GM19238 (cell line): ENCODE results near the gene MOB3B.

Source experiments
- DNase-seq: peaks from one replicate; pipeline ENCODE4 v3.0.0; 2011; ENCODE audit warnings: low spot score; ENCODE audit not compliant: insufficient read length

The MOB3B gene

DNA sequence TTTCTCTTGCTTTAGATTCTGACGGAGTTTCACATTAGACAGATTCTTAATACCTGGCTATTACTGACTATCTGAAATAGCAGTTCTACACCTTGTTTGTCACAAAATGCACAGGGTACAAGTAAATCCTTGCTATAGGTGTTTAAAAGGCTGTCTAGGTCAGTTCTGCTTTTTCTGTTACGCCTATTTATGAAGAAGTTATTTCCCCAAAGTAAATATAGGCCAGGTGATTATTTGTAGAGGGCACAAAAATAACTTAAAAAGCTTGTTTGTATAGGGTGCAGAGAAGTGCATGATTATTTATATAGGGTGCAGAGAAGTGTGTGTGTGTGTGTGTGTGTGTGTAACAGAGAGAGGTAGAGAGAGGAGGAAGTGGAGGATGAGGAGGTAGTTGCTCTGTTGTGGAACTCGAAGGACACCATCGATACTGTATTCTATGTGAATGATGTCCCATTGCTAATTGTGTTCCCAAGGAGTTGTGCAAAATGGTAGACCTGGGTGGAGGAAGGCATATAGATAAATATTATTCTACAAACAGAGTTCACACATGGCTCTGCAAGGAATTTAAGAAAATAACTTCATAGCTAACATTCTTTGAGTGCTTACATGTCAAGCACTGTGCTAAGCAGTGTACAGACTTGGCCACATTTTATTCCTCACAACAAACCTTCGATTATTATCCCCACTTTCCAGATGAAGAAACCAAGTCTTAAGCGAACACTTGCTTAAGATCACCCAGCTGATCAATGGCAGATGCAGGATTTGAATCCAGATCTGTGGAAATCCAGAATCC, 136.4 kb downstream of the MOB3B start:
- DNase-seq: no peak

DNA sequence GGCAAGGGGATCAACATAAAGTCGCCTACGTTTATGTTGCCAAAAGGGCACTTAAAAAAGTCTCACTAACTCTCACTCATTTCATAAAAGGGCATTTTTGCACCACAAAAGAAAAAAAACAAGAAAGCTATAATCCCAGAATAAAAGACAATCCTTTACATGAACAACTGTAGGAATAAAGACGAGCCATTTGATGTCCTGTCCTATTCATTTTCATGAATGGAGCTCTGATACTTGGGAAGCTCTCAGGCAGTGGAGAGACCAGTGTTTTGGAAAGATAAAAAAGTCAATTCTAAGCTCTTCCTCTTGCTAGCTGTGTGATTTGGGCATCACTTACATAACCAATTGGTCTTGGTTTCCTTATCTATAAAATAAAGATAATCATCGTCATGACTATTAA, 137.2 kb downstream of the MOB3B start:
- DNase-seq: no peak

DNA sequence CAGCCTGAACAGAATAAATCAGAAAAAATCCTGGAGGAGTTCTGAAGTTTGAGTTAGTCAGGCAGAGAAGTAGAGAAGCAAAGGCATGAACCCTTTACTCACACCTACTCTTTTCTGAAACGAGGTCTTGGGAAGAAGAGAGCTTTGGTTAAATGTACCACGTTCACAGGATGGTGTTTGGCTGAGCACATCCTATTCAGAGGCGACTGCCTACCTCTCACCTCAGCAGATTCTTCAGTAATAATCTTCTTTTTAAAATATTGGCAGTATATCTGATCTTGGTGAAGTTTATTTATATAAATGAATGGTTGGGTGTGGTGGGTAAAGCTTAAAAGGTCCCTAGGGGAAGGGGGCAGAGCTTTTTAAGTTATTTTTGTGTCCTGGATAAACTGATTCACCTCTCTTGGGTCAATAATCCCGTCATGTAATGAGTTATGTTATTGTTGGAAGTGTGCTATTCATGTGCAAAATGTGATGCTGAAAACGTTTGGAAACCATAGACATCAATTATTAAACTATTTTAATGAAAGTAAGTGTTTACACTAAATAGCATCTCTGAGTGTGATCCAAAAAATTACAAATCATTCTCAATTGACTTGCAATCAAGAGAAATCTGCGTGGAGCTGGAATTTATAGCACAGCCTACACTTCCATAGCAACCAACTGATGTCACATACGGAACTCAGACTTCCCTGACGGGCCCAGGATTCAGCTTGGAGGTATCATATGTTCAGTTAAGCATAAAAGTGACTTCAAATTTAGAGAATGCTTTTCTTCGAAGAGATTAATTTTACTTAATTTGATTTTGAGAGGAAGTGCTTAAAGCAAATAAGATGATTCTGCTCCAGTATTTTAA, 138.3 kb downstream of the MOB3B start:
- no peak for DNase-seq

DNA sequence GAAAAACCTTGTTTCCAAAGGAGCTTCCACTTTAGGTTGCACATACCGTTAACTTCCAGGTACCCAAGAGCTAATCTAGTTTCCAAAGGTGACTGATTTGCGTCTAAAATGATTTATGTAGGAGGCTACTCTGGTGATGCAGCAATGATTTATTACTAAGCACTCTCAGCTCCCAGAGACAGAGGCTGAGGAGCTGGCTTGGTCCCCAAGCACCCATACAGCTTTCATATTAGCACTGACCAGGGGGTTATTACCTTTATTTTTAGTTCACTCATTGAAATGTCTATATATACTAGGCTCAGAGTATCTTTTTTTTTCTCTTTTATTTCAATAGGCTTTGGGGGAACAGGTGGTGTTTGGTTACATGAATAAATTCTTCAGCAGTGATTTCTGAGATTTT, 141.5 kb downstream of the MOB3B start:
- DNase-seq: no peak

DNA sequence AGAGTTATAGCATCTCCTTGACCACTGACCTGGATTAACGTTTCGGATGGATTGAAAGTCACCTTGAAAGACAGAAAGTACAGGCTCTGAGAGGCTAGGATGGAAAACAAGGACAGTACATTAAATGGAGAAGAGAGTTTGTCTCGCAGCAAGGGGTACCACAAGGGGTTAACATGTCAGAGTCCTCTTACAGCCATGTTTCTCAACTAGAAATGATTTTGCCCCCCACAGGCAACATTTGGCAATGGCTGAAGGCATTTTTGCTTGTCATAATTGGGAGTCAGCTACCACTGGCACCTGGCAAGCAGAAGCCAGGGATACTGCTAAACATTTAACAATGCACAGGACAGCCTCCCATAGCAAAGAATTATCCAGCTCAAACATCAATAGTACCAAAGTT, 141.9 kb downstream of the MOB3B start:
- DNase-seq: no peak

DNA sequence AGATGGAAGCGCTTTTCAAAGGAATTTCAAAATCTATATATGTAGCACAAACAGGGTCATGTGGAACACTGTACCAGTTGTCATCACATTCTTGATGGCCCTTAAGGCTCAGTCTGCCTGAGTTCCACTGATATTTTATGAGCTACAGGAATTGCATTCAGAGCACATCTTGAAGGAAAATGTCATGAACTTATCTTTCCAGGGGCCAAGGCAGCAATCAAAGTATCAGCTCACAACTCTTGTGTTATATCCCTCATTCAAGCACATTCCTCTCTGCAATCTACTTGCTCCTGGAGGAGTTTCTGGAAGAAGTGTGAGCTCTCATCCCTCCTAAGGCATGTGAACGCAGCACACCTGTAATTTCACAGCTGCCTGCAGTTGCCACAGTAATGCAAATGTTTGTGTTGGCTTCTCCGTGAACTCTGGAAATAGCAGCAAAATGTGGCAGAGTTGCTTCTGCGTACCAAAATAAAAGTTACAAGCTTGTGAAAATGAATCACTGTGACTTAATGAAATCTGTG, 143.0 kb downstream of the MOB3B start:
- DNase-seq: no peak

DNA sequence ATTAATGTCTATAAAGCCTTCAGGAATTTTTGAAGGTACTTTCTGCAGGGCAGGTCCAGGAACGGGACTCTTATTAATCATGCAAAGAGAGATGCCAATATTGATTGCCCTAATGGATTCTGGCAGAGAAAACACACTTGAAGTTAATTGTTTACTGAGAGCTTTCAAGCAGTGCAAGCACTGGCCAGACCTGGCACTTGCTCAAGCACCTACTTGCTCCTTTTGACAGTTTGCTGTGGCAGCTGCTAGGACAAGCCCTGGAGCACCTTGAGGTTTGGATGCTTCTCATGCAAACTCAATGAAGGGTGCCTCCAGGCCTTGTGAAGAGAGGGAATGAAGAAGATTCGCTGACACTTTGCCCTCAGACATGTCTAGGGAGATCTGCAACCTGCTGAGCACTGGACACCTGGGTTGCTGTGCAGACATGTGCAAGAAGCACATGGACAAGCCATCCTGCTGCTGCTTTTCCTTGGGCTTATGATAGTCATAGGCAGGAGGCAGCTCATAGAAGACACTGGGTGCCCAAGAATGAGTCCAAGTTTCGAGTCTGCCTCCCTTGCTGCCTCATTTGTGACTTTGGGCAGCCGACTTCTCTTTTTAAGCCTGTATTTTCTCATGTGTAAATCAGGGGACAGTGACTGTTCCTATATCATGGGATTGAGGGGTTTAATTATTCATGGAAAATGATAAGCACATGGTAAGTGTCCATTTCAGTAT, 143.8 kb downstream of the MOB3B start:
- no peak for DNase-seq

DNA sequence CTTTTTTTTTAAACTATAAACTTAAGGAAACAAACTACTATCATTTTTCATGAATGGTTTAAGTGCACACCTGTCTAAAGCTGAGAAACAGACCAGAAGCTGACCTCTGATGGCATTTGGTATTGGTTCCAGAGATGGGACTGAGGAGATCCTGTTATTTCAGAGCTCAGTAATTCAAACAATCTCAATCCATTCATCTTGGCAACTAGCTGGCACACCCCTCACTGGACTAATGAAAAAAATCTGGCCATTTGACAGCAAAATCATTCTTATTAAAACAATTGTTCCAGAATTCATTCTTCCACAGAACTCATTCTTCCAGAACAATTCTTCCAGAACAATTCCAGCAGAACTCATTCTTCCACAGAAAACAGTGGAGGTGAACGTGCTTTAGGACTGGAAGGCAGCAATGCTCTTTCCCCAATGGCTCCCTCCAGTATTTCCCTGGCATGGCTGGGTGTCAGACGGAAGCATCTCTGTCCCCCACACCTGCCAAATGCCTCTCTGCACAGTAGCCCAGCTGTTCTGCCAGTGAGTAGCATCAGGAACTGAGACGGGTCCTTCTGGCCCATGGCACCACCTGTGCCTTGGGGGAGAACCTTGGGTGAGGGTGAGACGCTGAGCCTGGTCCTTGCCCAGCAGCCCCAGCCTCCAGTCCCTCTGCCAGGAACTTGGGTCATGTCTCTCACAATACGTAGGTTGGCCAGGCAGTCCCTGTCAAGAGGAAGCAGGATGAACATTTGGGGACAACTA, 145.2 kb downstream of the MOB3B start:
- no peak for DNase-seq

DNA sequence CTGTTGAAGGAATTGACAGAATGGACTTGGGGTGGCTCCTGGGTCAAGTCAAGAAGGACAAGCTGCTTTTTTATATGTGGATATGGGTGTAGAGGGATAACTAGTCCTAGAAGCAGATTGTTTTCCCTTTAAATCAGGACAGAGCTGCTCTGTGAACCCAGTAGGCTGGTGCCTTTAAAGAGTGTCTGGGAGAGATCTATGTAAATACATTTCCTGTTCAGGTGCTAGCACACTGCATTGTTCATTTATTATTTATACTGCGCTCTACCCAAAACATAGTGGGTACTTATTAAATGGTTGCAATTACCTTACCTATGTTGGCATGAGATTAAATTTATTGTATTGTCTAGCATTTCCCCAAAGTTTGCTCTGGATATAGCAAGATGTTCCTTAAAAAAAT, 146.1 kb downstream of the MOB3B start:
- DNase-seq: no peak

DNA sequence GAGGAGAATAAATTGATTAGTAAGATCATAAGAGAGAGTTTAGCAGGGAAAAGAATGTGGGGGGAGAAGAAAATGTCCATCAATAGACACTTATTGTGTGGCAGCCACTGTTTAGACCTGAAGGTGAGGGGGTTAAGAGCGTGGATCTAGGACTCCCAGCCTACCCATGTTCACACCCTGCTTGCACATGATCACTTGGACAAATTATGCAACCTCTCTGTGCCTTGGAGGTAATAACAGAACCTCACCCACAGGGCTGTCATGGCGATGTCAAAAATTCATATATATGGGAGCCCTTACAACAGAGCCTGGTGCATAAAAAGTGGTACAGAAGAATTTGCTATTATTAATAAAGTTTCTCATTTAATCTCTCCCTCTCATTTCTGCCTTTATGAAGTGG, 146.6 kb downstream of the MOB3B start:
- DNase-seq: no peak

DNA sequence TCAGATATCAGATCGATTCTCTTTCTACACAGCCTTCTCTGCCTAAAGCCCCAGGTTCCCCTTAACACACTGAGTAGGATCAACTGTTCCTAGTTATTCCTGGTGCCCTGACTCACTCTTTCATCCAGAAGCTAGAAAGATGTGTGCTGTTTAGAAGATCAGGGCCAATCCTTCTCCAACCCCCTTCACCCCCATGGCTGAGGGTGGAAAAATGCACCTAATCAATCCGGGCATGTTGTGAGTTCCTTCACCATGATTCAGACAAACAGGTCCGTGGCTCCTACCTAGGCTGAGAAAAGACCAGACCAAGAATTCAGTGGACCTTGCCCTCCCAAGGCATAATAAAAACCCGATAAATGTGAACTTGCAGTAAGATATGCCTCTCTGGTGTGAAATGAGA, 147.3 kb downstream of the MOB3B start:
- DNase-seq: no peak

DNA sequence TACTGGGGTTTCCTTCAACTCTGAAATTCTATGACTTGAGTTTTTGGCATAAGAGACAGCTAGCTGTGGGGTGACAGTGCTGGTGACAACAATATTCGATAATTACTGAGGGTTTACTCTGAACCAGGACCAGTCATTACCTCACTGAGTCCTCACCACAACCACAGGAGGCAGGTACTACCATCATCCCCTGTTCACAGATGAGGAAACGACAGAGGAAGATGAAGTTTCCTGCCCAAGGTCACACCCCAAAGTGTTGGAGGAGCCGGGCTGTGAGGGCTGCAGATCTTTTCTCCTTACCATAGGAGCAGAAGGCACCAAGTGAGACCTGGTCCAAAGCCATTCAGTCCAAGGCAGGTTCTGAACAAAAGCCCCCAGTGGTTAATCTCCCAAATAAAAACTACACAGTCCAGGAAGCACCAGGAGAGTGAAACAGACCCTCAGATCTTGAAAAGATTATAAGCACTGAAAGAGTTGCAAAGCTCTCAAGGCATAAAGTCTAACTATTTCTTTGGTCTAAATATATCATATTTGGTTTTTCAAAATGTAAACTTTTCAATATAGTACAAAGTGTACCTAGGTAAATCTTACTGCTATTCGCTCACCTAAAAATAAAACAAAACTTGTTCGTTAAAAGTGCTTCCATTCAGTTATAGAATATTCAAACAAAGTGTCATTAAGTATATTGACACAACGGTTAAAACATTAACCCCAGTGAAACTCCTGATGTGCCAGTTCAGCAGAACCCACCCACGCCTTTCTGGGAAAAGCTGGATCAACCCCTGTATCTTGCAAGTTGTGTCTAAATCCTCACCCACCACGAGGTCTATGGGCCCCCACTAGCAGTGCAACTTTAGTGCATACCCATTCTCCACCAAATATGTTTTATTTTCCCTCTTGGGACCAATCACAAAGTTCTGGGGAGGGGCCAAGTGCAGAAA, 150.0 kb downstream of the MOB3B start:
- peak; percentile 17 for DNase-seq

DNA sequence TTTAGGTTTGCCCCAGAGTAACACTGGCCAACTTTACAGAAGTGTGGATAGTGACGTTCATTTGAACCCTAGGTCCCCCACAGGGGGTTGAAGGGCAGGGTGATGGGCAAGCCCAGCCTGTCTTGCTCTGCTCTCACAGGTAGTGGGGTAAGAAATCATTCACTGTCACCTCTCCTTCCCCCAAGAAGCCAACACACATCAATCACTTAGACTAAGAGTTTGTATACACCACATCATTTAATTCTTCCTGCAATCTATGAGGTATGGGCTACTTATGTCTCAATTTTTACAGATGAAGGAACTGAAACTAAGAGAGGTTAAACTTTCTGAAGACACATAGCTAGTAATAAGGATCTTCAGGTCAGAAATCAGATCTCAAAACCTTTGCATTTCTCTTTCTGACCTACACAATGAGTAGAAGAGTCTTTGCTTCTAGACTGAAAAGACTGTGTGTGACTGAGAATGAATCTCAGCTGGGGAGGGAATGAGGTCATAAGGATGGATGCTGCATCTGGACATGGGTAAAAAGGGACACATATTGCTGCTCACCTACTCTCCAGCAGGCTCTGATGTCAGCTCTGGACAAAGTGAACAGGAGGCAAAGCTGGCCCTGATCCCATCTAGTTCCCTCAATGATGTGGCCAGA, 151.7 kb downstream of the MOB3B start:
- no peak for DNase-seq

DNA sequence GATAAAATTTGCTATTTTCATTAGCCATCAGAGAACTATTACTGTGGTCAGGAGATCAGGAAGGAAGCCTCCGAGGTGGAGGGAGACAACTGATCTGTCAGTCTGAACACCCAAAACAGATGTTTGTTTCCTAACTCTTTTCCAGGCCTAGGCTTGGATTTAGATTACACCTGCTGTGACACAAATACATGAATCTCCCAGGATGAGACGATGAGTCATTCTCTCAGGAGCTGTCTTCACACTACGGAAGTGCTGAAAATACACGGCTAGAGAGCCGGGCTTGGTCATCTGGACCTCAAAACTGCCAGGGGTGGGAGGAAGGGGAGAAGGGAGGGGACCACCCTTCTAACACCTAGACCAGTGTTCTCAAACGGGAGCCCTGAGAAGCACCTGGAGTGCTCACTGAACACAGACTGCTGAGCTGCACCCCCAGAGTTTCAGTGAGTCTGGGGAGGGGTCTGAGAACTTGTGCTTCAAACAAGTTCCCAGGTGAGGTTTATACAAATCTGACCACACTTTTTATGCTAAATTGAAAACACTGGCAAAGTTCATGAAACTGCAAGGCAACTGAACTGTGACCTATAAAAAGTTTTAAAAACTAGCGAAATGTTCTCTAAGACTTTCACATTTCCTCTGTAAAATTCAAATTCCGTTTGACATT, 152.3 kb downstream of the MOB3B start:
- DNase-seq: no peak

DNA sequence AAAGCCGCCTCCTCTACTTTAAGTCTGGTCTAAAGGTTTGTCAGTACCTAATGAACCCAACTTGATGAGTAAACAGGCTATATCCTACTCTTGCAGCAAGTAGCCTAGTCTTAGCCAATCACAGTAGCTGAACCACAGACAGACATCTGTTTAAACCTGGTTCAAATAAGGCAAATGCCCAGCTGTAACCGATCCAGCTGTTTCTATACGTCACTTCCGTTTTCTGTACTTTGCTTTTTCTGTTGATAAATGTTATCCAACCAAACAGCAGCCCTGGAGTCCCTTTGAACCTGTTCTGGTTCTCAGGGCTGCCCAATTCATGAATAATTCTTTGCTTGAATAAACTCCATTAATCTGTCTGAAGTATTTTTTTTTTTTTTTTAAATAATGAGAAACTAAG, 155.8 kb downstream of the MOB3B start:
- DNase-seq: no peak

DNA sequence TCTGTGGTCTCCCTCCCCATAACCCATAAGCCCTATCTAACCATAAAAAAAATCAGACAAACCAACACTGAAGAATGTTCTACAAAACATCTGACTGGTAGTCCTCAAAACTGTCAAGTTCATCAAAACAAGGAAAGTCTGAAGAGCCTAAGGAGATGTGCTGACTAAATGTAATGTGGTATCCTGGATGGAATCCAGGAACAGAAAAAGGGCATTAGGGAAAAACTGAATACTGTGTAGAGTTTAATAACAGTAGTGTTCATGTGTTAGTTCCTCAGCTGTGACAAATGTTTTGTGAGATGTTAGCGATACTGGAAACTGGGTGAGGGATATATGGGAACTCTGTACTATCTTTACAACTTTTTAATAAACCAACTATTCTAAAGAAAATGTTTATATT, 157.0 kb downstream of the MOB3B start:
- no peak for DNase-seq

DNA sequence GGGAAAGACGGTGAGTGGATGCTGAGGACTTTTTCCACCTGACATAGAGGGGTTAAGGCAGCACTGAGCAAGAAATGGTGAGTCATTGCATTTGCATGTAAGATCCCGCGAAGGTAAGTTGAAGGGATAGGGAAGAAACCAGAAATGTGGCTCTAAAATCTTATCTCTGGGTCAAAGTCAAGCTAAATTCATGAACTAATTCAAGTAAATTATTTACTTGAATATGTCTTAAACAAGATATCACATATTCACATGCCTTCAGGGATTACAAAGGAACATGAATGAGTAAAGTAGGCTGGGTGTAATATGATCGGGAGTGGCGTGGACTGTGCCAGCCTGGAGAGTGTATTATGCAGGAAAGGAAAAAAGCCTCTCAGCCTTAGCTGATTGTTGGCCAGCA, 158.2 kb downstream of the MOB3B start:
- DNase-seq: no peak

DNA sequence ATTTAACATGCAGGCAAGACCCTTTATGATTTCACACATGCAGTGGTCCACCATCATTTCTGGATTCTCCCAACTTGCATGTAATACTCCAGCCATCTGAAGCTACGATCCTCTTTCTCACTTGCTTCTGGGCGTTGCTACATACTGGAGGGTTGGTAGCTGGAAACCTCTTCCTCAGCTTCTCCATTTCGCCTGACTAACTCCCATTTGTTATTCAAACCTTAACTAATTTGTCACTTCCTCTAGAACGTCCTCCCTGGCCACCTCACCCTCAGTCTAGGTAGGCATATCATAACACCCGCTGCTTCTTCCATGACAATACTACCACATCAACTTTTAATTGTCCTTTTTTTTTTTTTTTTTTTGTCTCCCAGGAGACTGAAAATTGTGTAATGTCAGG, 160.0 kb downstream of the MOB3B start:
- no peak for DNase-seq
